OCI-LY3 (cell line): ENCODE measurements around the gene HSPBP1.

Experiments
- EZH2phosphoT487 ChIP-seq: fragments of 200-600 bp; shearing (Covaris generic); IDR thresholded peaks from 2 replicates; pipeline ENCODE4 v1.6.1; 2018; ENCODE audit warnings: antibody characterized with exemption, mixed run types, low read depth
- TF ChIP-seq, protein P1 (sequence below): fragments of 200-600, 300-600 bp; sonication (generic); IDR thresholded peaks from 2 replicates; pipeline ENCODE4 v1.5.1; 2014; ENCODE audit warnings: antibody characterized with exemption, low read length, low read depth

DNA sequence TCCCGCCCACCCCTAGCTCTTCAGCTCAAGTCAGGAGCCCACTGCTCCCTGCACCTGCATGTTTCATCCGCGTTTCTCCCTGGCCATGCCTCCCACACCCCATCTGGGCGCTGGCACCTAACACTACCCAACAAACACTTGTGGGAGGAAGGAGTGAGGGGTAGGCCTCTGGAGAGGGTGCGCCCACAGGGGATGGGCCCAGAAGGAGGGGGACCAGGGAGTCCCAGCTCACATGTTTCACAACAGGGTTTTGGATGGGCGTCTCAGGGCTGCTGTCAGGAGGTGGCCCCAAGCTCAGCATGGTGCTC lies 39.2 kb downstream of the HSPBP1 start:
- TF ChIP-seq, protein P1, sequence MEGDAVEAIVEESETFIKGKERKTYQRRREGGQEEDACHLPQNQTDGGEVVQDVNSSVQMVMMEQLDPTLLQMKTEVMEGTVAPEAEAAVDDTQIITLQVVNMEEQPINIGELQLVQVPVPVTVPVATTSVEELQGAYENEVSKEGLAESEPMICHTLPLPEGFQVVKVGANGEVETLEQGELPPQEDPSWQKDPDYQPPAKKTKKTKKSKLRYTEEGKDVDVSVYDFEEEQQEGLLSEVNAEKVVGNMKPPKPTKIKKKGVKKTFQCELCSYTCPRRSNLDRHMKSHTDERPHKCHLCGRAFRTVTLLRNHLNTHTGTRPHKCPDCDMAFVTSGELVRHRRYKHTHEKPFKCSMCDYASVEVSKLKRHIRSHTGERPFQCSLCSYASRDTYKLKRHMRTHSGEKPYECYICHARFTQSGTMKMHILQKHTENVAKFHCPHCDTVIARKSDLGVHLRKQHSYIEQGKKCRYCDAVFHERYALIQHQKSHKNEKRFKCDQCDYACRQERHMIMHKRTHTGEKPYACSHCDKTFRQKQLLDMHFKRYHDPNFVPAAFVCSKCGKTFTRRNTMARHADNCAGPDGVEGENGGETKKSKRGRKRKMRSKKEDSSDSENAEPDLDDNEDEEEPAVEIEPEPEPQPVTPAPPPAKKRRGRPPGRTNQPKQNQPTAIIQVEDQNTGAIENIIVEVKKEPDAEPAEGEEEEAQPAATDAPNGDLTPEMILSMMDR: no peak
- TF ChIP-seq EZH2phosphoT487: no peak
